ENCODE results near the gene NOD1.
"Not testable (repeated sequence)": the region's sequence is repeated elsewhere in the genome, so short reads cannot be mapped to it uniquely, and the experiment has no call there.

The NOD1 gene

DNA sequence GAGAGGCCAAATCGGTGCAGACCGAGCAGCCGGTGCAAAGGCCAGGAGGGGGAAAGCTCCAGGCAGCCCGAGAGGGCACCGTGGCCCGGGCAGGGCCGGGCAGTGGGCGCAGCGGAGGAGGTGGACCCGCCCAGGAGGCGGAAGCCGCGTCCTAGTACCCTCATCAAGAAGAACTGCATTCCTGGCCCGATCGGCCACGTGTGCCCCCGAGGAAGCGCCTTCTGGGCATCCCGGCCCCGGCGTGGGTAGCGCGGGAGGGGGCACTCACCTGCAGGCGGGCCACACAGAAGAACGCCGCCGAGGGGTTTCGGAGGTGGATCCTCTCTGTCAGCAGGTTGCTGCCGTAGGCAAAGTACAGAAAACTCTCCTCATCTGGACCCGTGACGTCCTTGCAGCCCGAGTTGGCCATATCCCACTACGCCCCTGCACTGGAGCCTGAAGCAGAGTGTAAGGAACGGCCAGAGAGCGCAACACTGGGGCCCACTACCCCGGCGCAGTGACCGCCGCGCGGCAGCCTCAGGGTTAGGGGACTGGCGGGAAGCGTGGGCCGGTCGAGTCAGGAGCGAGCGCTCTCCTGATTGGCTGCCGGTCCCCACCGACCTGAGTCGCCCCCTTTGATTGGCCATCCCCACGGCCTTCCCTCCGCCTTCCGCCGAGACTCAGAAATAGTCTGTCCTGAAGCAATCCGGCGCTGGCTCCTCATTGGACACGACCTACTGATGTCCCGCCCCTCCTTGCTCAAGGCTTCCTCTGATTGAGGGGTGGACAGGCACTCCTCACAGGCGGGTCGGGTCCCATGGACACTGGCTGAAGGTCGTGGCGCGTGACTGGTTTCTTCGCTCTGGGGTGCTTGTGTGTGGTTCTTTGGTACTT, 26.0 kb upstream of the NOD1 start, which contains the start of gene GGCT:
Gene GGCT (minus strand): TSS at position 529 of the 873 bp plus-strand sequence. CDS start 120 bp downstream, at position 409.
- peak; percentile 99 for DNase-seq

DNA sequence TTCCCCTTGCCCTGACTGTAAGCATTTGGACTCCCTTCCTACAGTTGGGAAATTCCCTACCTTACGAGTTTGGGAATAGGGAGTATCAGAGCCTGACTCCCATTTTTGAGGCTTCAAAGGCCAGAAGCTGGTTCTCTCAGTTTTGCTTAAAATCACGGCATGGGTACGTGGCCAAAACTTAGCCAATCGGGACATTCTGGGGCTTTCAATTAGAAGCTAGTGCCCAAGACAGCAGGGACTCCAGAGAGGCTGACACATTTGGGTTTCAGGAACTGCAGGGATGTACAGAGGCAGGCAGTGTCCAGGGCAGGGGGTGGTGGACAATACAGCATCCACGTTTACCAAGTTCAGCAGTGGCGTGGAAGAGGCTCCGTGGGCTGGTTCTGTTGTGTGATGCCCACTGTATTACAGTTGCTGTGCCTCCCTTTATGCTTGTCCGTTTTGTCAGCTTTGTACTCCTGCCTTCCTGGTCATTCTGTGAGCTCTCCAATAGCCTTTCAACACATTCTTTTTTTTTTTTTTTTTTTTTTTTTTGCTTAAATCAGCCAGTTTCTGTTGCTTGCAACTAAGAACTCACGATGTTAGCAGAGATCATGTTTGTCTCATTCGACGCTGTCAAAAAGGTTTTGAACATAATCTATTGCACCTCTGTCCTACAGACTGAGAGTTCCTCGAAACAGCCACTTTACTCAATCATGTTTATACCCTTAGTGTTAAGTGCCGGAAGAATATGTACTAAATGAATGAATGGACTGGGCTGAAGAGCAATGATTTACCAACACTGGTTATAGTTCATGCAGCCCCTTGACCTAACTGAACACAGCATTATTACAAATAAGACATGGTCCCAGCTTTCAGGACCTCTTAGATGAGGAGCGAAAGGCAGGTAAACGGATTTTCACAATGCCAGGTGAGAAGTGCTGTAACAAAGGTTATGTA, 25.0 kb upstream of the NOD1 start:
- DNase-seq: no peak

DNA sequence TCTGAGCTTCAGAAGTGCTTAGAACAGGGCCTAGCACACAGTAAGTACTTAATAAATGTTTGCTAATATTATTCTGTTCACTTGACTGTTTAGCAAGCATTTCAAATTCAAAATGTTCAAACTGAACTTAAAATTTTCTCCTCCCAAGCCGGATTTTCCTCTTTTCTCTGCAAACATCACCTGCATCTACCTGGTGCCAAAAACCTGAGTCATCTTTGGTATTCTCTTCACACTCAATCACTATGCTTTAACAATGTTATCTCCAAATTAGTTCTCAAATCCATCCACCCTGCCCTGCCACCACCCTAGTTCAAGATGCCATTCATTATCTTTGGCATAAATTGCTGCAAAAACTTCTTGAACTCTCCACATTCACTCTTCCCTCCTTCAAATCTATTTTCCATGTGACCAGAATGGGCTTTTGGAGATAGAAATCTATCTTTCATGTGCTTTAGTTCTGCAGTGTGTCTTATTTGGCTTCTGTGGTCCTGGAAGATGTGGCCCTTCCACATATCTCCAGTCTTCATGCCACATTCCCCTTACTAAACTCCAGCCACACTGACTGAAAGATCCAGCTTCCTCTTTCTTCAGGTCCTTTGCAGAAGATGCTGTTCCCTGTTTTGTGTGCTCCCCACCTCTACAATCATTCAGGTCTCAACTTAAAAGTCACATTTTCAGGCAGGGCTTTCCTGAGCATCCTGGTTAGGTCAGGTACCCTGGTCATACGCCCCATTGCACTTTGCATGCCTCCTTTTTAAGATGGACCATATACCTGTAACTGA, 24.1 kb upstream of the NOD1 start:
- DNase-seq: no peak

DNA sequence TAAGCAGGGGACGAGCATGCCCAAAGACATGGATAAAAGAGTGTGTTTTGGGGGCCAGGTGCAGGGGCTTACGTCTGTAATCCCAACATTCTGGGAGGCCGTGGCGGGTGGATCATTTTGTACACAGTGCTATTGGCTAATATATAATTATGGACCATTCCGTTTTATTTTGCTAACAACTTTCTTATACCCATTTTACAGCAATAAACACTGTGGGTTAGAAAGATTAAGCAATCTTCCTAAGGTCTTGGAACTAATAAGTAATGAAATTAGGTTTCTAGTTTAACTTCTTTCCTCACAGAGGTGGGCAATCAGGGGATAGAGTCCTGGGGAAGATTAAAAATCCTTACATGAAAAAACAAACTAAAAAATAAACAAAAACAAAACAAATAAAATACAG, 22.7 kb upstream of the NOD1 start:
- DNase-seq: no peak

DNA sequence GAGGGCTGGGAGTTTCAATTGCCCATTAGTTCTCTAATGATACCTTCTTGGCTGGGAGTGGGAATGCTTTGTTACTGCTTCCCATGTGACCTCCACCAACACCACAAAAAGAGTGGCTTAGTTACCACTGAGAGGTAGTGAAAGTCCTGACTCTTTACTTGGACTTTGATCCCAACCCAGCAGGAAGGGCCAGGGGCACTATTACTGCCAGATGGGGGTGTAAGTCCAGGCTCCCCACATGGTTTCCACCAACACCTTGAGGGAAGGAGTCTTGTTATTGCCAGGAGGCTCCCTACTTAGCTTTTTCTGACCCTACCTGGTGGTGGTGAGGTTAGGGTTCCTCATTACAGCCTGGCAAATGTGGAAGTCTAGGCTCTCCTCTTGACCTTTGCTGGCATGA, 14.6 kb upstream of the NOD1 start:
- DNase-seq: no peak

DNA sequence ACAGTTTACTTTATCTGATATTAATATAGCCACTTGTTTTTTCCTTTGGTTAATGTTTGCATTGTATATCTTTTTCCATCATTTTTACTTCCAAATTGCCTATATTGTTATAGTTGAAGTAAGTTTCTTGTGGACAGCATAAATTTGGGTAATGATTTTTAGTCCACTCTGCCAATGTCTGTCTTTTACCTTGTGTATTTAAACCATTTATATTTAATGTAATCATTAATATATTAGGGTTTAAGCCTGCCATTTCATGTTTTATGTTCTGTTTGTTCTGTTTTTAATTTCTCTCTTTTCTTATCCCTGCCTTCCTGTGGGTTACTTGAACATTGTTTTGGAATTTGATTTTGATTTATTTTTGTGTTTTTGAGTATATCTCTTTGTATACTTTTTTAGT, 12.8 kb upstream of the NOD1 start:
- no peak for DNase-seq

DNA sequence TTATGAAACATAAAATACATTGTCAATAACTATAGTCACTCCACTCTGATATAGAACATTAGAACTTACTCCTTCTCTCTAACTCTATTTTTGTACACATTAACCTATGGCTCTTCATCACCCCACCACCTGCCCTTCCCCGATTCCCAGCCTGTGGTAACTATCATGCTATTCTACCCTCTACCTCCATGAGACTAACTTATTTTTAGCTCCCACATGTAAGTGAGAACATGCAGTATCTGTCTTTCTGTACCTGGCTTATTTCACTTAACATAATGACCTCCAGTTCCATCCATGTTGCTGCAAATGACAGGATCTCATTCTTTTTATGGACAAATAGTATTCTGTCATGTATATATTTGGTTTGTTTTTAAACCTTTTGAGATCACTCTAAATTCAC, 8.8 kb upstream of the NOD1 start:
- DNase-seq: no peak

DNA sequence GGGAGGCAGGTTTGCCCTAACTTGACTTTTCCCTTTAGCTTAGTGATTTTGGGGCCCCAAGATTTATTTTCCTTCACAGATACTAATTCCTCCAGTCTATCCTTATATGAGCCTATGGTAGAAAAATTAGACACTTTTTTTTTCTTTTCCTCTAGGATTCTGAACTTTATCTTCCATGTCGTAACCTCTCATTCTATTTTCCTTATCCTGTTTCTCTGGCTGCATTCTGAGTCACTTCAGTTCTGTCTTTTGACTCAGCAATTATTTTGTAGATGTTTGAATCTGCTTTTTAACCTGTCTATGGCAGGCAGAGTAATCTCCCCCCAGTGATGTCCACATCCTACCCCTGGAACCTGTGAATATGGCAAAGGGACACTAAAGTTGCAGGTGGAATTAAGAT, 7.1 kb upstream of the NOD1 start:
- no peak for DNase-seq

DNA sequence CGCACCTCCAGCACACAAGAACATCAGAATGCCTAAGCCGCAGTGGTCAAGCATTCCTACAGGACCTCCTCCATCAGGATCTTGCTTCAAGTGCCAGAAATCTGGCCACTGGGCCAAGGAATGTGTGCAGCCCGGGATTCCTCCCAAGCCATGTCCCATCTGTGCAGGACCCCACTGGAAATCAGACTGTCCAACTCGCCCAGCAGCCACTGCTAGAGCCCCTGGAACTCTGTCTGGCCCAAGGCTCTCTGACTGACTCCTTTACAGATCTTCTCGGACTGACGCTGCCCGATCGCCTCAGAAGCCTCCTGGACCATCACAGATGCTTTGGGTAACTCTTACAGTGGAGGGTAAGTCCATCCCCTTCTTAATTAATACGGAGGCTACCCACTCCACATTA, 2.8 kb upstream of the NOD1 start:
- DNase-seq: not testable (repeated sequence)

DNA sequence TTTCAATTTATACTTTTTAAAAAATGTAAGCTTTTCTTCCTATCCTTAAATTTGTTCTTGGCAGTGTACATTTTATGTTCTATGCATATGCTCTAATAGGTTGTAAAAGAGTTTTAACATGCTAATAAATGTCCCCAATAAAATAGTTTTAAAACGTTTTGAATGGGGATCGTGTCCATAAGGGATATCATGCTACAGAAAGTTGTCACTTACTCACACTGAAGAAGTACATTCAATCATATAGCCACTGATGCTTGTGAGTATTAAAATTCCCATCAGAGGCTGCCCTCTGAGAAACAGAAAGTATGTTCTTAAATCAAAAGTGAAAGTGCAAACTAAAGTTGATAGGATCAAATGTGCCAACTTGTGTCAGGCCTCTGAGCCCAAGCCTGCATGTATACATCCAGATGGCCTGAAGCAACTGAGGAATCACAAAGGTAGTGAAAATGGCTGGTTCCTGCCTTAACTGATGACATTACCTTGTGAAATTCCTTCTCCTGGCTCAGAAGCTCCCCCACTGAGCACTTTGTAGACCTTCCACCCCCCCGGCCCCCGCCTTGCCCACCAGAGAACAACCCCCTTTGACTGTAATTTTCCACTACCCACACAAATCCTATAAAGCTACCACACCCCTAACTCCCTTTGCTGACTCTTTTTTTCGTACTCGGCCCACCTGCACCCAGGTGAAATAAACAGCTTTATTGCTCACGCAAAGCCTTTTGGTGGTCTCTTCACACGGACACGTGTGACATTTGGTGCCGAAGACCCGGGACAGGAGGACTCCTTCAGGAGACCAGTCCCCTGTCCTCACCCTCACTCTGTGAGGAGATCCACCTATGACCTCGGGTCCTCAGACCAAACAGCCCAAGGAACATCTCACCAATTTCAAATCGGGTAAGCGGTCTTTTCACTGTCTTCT, 877 bp upstream of the NOD1 start:
- DNase-seq: no peak

DNA sequence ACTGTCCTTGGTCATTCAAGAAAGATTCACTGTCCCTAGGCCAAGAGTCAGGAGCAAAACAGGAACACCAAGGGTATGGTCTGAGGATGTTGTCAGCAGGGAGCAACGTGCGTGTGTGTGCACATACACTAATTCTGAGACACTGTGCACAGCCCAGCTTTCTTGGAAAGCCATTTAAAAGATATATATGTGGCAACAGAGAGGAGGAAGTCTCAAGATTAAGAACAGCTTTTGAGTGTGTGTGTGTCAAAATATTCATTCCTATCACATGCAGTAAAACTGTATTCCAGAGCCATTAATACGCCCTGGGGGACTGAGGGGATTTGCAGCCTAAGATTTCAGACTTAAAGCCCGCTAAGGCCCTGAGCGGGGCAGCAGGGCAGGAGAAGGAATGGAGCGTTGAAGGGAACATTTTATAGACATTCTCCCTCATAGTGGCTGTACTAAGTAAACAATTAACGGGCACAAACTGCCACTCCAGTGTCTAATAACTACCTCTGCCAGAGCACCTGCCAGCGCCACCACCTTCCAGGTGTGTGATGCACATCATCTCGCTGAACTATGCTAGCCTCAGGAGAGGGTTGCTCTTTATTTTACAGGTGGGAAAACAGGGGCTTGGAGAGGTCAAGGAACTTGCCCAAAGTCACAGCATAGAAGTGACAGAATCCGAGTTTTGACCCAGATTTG, 2.0 kb downstream of the NOD1 start:
- no peak for DNase-seq

DNA sequence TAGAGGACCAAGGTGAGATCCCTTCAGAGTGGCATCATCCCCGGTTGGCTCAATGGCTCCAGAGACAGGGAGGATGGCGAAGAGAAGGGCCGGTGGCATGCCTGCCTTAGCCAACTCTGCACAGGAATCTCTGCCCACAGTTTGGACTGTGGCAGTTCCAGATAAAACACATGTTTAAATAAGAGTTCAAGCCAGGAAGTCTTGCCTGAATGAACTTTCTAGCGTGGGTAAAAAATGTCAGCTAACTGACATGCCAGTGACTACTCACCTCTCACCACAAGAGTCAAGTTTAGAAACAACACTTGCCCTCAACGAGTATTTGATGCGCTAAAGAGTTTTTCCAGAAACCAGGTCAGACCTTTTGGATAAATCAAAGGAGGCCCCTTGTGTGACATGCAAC, 3.0 kb downstream of the NOD1 start:
- no peak for DNase-seq

DNA sequence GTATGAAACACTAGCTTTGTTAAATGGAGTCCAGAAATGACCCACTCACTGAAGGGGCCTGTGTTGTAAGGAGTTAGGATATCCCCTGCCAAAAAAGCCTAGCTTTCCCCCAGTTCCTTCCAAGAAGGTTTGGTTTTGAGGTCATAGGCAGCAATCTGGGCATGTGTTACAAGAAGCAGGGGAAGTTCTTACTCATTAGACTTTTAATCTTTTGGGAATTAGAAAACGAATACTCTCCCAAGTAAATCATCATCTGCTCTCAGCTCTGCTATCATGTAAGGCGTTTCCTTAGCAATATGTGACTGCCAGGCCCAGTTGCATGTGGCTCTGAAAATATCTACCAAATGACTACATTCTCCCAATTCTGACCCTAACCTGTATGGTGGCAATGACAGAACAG, 3.7 kb downstream of the NOD1 start:
- DNase-seq: no peak

DNA sequence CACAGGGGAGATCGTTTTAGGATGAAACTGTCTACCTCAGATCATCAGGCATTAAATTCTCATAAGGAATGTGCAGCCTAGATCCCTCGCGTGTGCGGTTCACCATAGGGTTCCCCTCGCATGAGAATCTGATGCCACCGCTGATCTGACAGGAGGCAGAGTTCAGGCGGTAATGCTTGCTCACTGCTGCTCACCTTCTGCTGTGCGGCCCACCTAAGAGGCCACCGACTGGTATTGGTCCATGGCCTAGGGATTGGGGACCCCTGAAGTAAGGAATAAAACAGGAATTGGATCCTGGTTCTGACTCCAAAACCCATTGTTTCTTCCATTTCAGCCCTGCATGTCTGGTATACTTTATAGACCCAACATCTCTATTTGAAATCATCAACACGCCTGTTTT, 4.1 kb downstream of the NOD1 start:
- DNase-seq: no peak

DNA sequence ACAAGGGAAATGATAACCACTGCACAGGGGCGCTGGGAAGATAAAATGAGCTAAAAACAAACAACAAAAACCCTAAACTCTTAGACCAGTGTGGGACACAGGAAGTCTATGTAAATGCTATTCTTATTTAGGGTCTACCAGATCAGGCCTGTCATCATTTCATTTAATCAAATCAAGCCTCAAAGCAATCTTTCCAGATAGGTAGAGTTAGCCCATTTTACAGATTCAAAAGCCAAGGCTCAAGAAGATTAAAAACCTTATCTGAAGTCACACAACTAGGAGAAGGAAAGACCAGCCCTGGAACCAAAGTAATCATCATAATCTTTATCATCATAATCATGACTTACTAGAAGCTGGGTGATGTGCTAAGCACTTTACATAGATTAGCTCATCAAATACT, 4.7 kb downstream of the NOD1 start:
- DNase-seq: no peak

DNA sequence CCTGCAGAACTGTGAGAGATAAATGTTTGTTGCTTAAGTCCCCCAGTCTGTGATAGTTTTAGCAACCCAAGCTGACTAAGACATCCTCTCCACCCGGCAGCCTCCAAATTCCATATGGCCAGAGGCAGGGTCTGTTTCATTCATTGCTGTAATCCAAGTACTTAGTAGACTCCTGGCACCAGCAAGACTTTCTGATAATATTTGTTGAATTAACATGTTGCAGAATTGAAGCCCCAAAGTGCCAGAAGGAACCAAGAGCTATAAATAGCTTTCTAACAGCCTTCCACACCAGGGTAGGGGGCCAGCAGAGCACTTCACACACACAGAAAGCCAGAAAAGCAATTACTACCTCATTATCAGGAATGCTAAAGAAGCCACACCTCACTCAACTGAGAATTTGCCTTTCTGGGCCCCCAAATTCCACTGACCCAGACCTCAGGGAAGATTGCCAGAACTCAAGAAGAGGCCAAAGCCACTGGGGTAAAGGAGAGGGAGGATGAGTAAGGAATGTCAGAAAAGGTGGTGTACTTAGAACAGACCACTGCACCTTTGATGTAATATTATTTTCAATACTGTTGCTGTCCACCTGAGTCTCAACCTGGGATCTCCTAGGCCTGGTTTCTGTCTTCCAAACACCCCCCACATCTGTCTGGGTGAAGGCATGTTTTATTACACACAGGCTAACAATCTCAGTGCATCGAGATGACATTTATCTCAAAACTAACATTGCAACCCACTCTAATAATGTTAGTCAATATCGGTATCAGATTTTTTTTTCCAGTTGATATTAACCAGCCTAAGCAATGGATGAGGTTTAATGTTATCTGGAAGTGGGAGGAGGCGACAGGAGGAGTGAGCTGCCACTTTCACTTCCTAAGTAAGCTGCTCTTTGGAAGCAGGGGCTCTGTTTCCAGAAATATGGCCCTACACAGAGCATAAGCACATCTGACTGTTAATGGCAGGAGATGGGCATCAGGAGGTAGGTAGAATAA, 5.5 kb downstream of the NOD1 start:
- no peak for DNase-seq

DNA sequence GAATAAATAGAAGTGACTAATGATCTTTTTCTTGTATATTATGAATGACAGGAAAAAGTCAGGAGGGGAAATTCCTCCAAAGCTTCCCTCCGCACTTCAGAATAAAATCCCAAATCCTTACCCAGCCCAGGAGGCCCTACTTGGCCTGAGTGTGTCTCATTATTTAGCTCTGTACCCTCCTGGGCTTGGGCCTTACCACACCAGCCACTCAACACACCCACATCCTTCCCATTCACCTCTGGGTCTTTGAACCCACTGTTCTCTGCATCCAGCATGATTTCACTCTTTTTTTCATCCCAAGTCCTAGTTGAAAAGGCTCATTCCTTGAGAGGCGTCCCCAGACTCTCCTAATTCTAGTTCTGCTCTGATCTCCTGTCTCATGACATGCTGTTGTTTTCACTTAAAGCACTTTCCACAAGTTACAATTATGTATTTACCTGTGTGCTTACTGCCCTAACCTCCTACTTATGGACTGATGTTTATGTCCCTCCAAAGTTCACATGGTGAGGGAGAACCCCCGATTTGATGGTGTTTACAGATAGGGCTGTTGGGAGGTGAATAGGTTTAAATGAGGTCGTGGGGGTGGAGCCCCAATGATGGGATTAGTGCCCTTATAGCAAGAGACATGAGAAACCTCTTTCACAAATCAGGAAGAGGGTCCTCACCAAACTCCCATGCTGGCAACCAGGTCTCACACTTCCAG, 6.4 kb downstream of the NOD1 start:
- no peak for DNase-seq

DNA sequence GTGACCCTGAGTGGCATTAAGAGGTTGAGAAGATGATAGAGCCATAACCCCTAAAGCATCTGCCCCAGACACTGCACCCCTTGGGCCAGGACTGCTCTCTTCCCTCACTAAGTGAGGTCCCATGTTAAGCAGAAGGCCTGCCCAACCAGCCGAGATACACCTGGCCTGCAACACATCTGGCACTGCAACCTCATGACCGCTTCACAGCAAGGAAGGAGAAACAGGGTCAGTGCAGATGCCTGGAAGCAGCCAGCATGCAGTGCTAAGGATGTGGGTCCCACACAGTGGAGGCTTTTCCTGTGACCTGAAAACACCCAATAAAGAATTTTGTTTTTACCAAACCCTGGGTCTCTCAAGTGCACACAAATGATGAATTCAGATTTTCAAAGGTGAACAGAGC, 7.4 kb downstream of the NOD1 start:
- DNase-seq: no peak

DNA sequence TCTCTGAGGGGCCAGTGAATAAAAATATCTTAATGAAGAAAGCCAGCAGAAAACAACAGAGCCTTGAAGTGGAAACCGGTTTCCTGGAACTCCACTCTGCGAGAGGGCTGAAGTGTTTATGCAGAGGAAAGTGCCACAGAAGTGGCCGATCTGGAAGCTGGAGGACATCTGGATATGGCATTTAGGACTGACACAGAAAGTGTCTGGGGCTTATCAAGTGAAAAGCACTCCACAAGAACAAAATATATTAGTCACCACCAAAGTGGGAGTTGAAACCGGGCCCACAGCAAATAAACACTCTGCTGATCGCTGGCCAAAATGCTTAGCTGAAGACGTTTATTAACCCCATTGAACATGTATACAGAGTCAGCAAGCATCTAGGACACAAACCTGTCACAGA, 7.8 kb downstream of the NOD1 start:
- DNase-seq: no peak

Measured in right forelimb (tissue), 1 donor.